Activated naive CD8-positive, alpha-beta T cell treated with anti-CD3 and anti-CD28 coated beads, Interleukin-2, amount 10 ng/mL, durations not matched to agents 7 days and 5 days (primary cell): ENCODE results near the gene SHISA4. TPM values are rescaled to one million over a fixed set of nuclear protein-coding genes. Genes with fewer than 3 reads are reported as not detected.
A peak's percentile ranks its signal among the peaks of the same experiment; 100 is the strongest.

Source experiments
- ATAC-seq: fragments of 150-1000 bp; cut with Tn5 transposase; one replicate; pipeline ENCODE4 v1.10.0; 2021; ENCODE audit warnings: low read depth, moderate library complexity
- POLR2A ChIA-PET: fragments of 350-600 bp; sonication (Branson Sonifier 250); formaldehyde crosslinking; loops from one replicate; lab custom pipeline; 2021; ENCODE audit warnings: antibody characterized with exemption; lab: Charles Lee
- DNase-seq: peaks from one replicate; pipeline ENCODE4 v3.0.0; 2021
- H3K27ac Mint-ChIP-seq: one replicate; pipeline ENCODE4 v1.8.0; 2022; ENCODE audit warnings: mild to moderate bottlenecking, mixed read lengths
- H3K27me3 Mint-ChIP-seq: one replicate; pipeline ENCODE4 v1.8.0; 2022; ENCODE audit warnings: mild to moderate bottlenecking, moderate library complexity, mixed read lengths
- H3K36me3 Mint-ChIP-seq: one replicate; pipeline ENCODE4 v1.8.0; 2021; ENCODE audit warnings: mild to moderate bottlenecking, mixed read lengths
- H3K4me1 Mint-ChIP-seq: one replicate; pipeline ENCODE4 v1.8.0; 2021; ENCODE audit warnings: mixed read lengths
- H3K4me3 Mint-ChIP-seq: one replicate; pipeline ENCODE4 v1.8.0; 2022; ENCODE audit warnings: mild to moderate bottlenecking, moderate library complexity, mixed read lengths
- H3K9me3 Mint-ChIP-seq: one replicate; pipeline ENCODE4 v1.8.0; 2021; ENCODE audit warnings: mixed read lengths
- total RNA-seq, 2 experiments: library from RNA; stranded (reverse); gene quantifications; one replicate each; pipeline ENCODE4 v1.2.3, GENCODE V29; 2021

The SHISA4 gene
- total RNA-seq, 2 experiments from 2014 or later = 0.23 TPM; not detected in 1

DNA sequence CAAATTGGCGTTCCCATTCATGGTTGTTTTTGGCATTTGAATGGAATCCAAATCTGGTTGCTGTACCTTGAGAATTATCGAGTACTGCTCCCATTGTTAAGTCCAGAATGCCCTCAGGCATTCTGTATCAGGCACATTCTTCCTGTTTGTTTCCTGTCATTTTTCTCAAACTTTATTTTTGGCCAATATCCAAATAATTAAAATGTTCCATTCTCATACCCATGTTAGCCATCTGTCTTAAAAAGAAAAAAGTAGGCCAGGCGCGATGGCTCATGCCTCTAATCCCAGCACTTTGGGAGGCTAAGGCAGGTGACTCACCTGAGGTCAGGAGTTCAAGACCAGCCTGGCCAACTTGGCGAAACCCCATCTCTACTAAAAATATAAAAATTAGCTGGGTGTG lies 29.3 kb upstream of the SHISA4 start:
- POLR2A ChIA-PET = no interaction called here
- Mint-ChIP-seq H3K4me1 (no peaks in the 10 kb centered on the region), H3K27ac (no peak overlapping the region), H3K36me3 (peaks cover 31% of the 10 kb centered on the region), H3K27me3 (no peaks in the 10 kb centered on the region), H3K9me3 (no peaks in the 10 kb centered on the region), H3K4me3 (no peak overlapping the region)
- DNase-seq (no peak), ATAC-seq (no peak)

DNA sequence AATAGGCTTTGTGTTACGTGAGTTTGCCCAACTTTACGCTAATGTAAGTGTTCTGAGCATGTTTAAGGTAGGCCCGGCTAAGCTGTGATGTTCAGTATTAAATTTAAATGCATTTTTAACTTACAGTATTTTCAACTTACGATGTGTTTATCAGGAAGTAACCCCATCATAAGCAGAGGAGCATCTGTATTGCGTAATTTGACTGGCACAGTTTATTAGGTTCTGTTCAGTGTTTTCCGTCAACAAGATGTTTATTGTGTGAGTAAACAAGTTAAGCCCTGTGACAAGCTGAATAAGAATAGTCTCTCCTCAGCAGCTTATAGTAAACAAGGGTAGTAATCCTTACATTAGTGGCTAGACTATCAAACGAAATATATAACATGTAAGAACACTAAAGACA lies 27.2 kb upstream of the SHISA4 start:
- POLR2A ChIA-PET = interaction anchor here (1.2 kb wide), 1 partner anchor 11 kb away, joined by 3 read pairs; no protein-coding TSS in a partner anchor
- ATAC-seq (no peak), DNase-seq (no peak)
- Mint-ChIP-seq H3K27ac (no peak overlapping the region), H3K36me3 (peaks cover 24% of the 10 kb centered on the region), H3K4me1 (no peaks in the 10 kb centered on the region), H3K27me3 (no peaks in the 10 kb centered on the region), H3K9me3 (no peaks in the 10 kb centered on the region), H3K4me3 (no peak overlapping the region)

- Mint-ChIP-seq H3K36me3 (peaks cover 30% of the 10 kb centered on the region), H3K9me3 (no peaks in the 10 kb centered on the region), H3K27ac (no peak overlapping the region), H3K27me3 (no peaks in the 10 kb centered on the region), H3K4me3 (no peak overlapping the region), H3K4me1 (no peaks in the 10 kb centered on the region)
- no peak for DNase-seq
- POLR2A ChIA-PET = no interaction called here
- no peak for ATAC-seq
Measured at GRCh38 chr1:201870397-201870796, 18.3 kb upstream of the SHISA4 start.

GRCh38 chr1:201874672-201875071 lies 14.0 kb upstream of the SHISA4 start:
- ATAC-seq = no peak
- no peak for DNase-seq
- POLR2A ChIA-PET = no interaction called here
- H3K4me1 Mint-ChIP-seq = no peaks in the 10 kb centered on the region
- H3K9me3 Mint-ChIP-seq = no peaks in the 10 kb centered on the region
- no peaks in the 10 kb centered on the region for H3K27me3 Mint-ChIP-seq
- peaks cover 21% of the 10 kb centered on the region for H3K36me3 Mint-ChIP-seq
- no peak overlapping the region for H3K27ac Mint-ChIP-seq
- no peak overlapping the region for H3K4me3 Mint-ChIP-seq

DNA sequence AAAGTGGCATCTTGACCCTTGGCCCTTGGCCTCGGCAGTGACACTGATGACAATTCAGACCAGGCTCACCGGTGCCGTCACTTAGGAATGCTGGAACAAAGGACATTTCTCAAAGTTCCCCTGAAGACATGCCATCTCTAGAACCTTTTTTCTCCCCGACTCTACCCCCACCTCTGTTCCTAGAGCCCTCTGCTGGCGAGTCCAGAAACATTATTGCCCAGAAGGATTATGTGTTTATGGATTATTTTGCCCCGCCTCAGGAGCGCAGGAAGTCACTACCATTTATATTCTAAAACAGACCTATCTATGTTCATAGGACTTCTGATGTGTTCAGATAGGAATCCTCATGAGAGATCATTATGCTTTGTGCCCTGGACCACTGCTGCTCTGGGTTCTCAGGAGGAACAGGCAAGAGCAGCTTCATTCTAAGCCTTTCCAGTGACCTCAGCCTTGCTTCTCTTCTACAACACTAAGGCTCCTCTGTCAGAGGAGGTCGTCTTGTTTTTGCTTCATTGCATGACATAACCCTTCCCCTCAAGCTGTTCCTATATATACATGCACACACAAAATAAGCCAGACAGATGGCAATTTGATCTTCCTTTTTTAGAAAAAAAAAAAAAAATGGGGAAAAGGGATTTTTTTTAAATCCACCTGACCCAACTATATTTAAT lies 12.4 kb upstream of the SHISA4 start:
- ATAC-seq (no peak), DNase-seq (no peak)
- H3K36me3 Mint-ChIP-seq = peaks cover 18% of the 10 kb centered on the region
- H3K9me3 Mint-ChIP-seq = no peaks in the 10 kb centered on the region
- POLR2A ChIA-PET = no interaction called here
- H3K27ac Mint-ChIP-seq = no peak overlapping the region
- H3K4me3 Mint-ChIP-seq = no peak overlapping the region
- H3K4me1 Mint-ChIP-seq = no peaks in the 10 kb centered on the region
- H3K27me3 Mint-ChIP-seq = no peaks in the 10 kb centered on the region

DNA sequence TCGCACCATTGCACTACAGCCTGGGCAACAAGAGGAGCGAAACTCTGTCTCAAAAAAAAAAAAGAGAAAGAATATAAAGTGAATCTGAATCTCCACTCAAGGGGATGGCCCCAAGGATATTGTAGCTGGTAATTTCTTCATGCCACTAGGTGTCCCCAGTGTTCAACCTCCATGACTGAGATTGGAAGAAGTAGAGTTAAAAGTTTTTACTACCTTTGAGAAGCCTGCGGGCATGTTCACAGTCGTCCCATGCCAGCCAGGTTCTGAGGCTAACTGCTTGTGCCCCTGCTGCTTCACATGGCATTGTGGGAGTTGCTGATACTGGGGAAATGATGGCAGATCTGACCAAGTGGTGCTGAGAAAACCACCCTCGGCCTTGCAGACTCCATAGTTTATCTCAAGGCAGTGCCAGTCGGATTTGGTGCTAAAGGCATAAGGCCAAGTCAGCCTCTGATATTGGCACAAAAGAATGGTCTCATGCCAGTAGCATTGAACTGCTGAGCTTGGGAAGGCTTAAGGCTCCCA lies 10.8 kb upstream of the SHISA4 start:
- no peak overlapping the region for H3K4me3 Mint-ChIP-seq
- H3K4me1 Mint-ChIP-seq = no peaks in the 10 kb centered on the region
- no peak overlapping the region for H3K27ac Mint-ChIP-seq
- DNase-seq (no peak), ATAC-seq (peak; percentile 70)
- POLR2A ChIA-PET = interaction anchor here (0.6 to 1.1 kb wide), 3 partner anchors 18 to 96 kb away, joined by 3 read pairs; no protein-coding TSS in a partner anchor
- peaks cover 3% of the 10 kb centered on the region for H3K36me3 Mint-ChIP-seq
- H3K9me3 Mint-ChIP-seq = no peaks in the 10 kb centered on the region
- no peaks in the 10 kb centered on the region for H3K27me3 Mint-ChIP-seq

DNA sequence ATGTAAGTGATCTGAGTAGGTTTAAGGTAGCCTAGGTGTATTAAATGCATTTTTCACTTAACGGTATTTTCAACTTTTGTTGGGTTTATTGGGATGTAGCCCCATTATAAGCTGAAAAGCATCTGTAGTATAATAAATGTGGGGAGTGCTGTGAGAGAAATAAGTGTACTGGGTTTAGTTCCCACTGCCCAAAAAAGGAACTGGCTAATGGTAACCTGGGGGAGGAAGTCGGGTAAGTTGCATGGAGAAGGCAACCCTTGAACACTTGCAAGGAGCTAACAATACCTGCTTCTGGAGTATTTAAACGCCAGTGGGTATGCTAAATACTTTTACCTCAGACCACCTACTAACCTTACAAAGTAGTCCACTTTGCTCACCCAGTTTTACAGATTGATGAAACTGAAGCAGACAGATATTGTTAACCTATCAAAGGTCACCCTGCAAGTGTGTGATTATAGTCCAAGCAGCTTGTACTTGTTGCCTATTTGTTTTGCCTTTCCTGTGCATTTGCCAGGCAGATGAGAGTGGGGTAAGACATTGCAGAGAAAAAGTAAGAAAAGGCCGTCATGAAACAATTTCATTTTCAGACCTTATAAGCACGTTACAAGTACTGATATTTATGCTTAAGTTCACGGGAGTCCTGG lies 7.6 kb upstream of the SHISA4 start:
- H3K27me3 Mint-ChIP-seq = peaks cover 3% of the 10 kb centered on the region
- POLR2A ChIA-PET = interaction anchor here (0.8 kb wide), 1 partner anchor 15 kb away, joined by 3 read pairs; no protein-coding TSS in a partner anchor

GRCh38 chr1:201881617-201882016 lies 7.1 kb upstream of the SHISA4 start:
- no peak for ATAC-seq
- Mint-ChIP-seq H3K36me3 (no peaks in the 10 kb centered on the region), H3K9me3 (no peaks in the 10 kb centered on the region), H3K27ac (no peak overlapping the region), H3K27me3 (peaks cover 4% of the 10 kb centered on the region), H3K4me1 (no peaks in the 10 kb centered on the region), H3K4me3 (no peak overlapping the region)
- DNase-seq = no peak
- POLR2A ChIA-PET = no interaction called here

More for the DNA sequence above, 7.6 kb upstream of the SHISA4 start:
- no peak for DNase-seq
- no peak overlapping the region for H3K4me3 Mint-ChIP-seq
- no peak for ATAC-seq
- no peaks in the 10 kb centered on the region for H3K9me3 Mint-ChIP-seq
- no peaks in the 10 kb centered on the region for H3K36me3 Mint-ChIP-seq
- no peaks in the 10 kb centered on the region for H3K4me1 Mint-ChIP-seq
- H3K27ac Mint-ChIP-seq = no peak overlapping the region

DNA sequence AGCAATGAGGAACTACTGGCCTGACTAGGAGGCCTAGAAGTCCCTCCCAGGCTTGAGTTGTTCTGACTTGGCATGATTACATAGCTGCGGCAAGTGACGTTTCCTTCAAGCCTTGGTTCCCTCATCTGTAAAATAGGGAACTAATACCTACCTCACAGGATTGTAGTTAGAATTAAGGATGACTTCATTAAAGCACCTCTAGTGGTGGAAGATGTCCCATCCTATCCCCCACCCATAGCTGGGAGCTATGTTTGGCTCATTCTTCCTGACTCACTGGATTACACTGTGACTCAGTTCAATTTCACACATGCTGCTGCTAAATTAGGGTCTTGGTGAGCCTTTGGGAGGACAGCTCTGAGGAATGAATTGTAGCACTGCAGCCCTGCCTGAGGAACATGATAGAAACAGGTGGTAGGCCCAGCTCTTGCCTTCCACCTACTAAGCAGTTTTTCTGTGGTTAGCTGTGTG lies 6.0 kb upstream of the SHISA4 start:
- Mint-ChIP-seq H3K4me1 (peaks cover 2% of the 10 kb centered on the region), H3K27me3 (peaks cover 14% of the 10 kb centered on the region), H3K4me3 (no peak overlapping the region), H3K9me3 (no peaks in the 10 kb centered on the region), H3K36me3 (no peaks in the 10 kb centered on the region), H3K27ac (no peak overlapping the region)
- DNase-seq (no peak), ATAC-seq (no peak)
- POLR2A ChIA-PET = interaction anchor here (0.7 to 1.0 kb wide), 2 partner anchors 101 to 1747 kb away, joined by 3 to 4 read pairs; no protein-coding TSS in a partner anchor

- ATAC-seq = no peak
- POLR2A ChIA-PET = interaction anchor here (1.0 to 1.3 kb wide), 2 partner anchors 9 to 100 kb away, joined by 3 read pairs; no protein-coding TSS in a partner anchor
Measured at GRCh38 chr1:201883266-201883665, 5.4 kb upstream of the SHISA4 start.

DNA sequence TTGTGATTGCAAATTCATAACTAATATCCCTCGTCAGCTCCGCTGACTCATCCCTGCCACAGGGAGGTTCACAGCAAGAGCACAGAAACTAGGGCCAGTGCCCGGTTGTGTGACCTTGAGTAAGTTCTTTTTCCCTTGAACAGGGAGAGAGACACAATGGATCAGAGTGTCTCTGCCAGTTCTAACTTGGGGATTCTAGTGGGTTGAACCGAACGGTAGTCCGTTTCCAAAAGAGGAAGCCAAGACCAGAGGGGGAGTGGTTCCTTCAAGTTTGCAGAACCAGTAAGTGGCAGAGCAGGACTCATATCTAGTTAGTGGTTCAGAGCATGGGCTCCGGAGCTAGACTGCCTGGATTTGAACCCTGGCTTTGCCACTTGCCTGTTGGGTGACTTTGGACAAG lies 4.9 kb upstream of the SHISA4 start:
- ATAC-seq (peak; percentile 17), DNase-seq (no peak)
- POLR2A ChIA-PET = interaction anchor here (1.3 kb wide), 1 partner anchor 9 kb away, joined by 3 read pairs; no protein-coding TSS in a partner anchor
- H3K4me3 Mint-ChIP-seq = no peak overlapping the region
- H3K27me3 Mint-ChIP-seq = peaks cover 20% of the 10 kb centered on the region
- H3K36me3 Mint-ChIP-seq = no peaks in the 10 kb centered on the region
- H3K4me1 Mint-ChIP-seq = peaks cover 2% of the 10 kb centered on the region
- no peaks in the 10 kb centered on the region for H3K9me3 Mint-ChIP-seq
- no peak overlapping the region for H3K27ac Mint-ChIP-seq

More at GRCh38 chr1:201883266-201883665, 5.4 kb upstream of the SHISA4 start:
- Mint-ChIP-seq H3K4me1 (peaks cover 2% of the 10 kb centered on the region), H3K36me3 (no peaks in the 10 kb centered on the region), H3K27ac (no peak overlapping the region), H3K27me3 (peaks cover 19% of the 10 kb centered on the region), H3K4me3 (no peak overlapping the region), H3K9me3 (no peaks in the 10 kb centered on the region)
- DNase-seq = no peak

- H3K9me3 Mint-ChIP-seq = no peaks in the 10 kb centered on the region
- no peak overlapping the region for H3K4me3 Mint-ChIP-seq
- ATAC-seq = no peak
- H3K27ac Mint-ChIP-seq = no peak overlapping the region
- DNase-seq = peak; percentile 22
- H3K27me3 Mint-ChIP-seq = peaks cover 21% of the 10 kb centered on the region
- POLR2A ChIA-PET = interaction anchor here (1.3 kb wide), 1 partner anchor 8 kb away, joined by 3 read pairs; no protein-coding TSS in a partner anchor
- H3K36me3 Mint-ChIP-seq = no peaks in the 10 kb centered on the region
- H3K4me1 Mint-ChIP-seq = peaks cover 2% of the 10 kb centered on the region
Measured at GRCh38 chr1:201884425-201884824, 4.3 kb upstream of the SHISA4 start.

GRCh38 chr1:201885531-201886075 lies 3.1 kb upstream of the SHISA4 start:
- ATAC-seq (no peak), DNase-seq (peak; percentile 5)
- H3K4me3 Mint-ChIP-seq = no peak overlapping the region

More at GRCh38 chr1:201885531-201886075, 3.1 kb upstream of the SHISA4 start:
- Mint-ChIP-seq H3K27me3 (peaks cover 31% of the 10 kb centered on the region), H3K36me3 (no peaks in the 10 kb centered on the region), H3K4me1 (peaks cover 2% of the 10 kb centered on the region), H3K27ac (no peak overlapping the region), H3K9me3 (no peaks in the 10 kb centered on the region)
- POLR2A ChIA-PET = no interaction called here
